ENCODE results near the gene TTC3.

TTC3 gene

DNA sequence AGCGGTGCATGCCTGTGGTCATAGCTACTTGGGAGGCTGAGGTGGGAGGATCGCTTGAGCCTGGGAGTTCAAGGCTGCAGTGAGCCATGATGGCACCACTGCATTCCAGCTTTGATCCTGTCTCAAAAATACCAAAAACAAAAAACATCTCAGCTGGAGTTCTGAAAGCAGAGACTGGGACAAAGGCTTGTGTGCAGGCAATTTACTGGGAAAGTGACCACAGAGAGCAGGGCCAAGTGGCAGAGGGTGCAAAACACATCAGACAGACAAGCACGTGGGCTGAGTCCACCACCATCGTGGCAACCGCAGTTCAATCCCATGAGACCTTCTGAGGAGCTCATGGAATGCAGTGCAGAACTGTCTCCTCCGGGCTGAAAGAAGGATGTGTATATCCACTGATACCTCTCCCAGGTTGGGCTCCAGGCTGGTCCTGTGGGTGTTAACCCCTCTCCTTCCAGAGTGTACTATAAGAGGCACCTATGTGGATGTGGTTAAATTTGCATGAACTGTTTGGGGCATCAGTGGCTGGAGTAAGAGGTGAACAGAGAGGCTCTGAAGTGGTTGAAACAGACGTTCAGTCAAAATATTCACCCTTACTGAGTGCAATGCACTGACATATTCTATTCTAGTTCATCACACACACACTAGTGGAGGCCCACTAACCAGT, 11.0 kb upstream of the TTC3 start:
- no peak overlapping the region for H3K4me3 ChIP-seq (ENCODE audit: low read depth, low read length)
- no peak overlapping the region for H3K27ac ChIP-seq
- in situ Hi-C loops (cut with HindIII; ENCODE audit: low pct_ligation_motif_present, low sequenced_read_pairs): no loop called here
- no peaks in the 10 kb centered on the region for H3K27me3 ChIP-seq (replicated peaks)
- DNase-seq: peak; percentile 67
- TF ChIP-seq, protein P1, sequence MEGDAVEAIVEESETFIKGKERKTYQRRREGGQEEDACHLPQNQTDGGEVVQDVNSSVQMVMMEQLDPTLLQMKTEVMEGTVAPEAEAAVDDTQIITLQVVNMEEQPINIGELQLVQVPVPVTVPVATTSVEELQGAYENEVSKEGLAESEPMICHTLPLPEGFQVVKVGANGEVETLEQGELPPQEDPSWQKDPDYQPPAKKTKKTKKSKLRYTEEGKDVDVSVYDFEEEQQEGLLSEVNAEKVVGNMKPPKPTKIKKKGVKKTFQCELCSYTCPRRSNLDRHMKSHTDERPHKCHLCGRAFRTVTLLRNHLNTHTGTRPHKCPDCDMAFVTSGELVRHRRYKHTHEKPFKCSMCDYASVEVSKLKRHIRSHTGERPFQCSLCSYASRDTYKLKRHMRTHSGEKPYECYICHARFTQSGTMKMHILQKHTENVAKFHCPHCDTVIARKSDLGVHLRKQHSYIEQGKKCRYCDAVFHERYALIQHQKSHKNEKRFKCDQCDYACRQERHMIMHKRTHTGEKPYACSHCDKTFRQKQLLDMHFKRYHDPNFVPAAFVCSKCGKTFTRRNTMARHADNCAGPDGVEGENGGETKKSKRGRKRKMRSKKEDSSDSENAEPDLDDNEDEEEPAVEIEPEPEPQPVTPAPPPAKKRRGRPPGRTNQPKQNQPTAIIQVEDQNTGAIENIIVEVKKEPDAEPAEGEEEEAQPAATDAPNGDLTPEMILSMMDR (IDR thresholded peaks at IDR 0.05; ENCODE audit: low read depth, low read length, missing control alignments): no peak
- no peaks in the 10 kb centered on the region for H3K36me3 ChIP-seq (replicated peaks)

DNA sequence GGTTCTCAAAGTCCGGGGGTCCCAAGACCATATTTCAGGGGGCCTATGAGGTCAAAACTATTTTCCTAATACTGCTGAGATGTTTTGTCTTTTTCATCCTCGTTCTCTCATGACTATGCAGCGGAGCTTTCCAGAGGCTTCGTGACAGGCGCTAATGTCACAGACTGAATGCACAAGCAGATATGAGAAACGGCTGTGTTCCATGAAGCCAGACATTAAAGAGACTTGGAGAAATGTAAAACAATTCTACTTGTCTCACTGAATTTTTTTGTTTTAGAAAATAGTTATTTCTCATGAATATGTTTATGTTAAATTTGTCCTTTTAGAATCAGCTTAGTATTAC, 10.5 kb upstream of the TTC3 start:
- in situ Hi-C loops (cut with HindIII; ENCODE audit: low pct_ligation_motif_present, low sequenced_read_pairs): no loop called here
- DNase-seq: no peak
- H3K27me3 ChIP-seq (replicated peaks): no peaks in the 10 kb centered on the region
- no peak overlapping the region for H3K4me3 ChIP-seq (ENCODE audit: low read depth, low read length)
- no peak overlapping the region for H3K27ac ChIP-seq
- no peaks in the 10 kb centered on the region for H3K36me3 ChIP-seq (replicated peaks)
- TF ChIP-seq, protein P1 (IDR thresholded peaks at IDR 0.05; ENCODE audit: low read depth, low read length, missing control alignments): no peak

- Histone ChIP-seq H3K4me3 (ENCODE audit: low read depth, low read length) (no peak overlapping the region), H3K27me3 (replicated peaks) (no peaks in the 10 kb centered on the region), H3K27ac (no peak overlapping the region), H3K36me3 (replicated peaks) (no peaks in the 10 kb centered on the region)
- TF ChIP-seq, protein P1 (IDR thresholded peaks at IDR 0.05; ENCODE audit: low read depth, low read length, missing control alignments): no peak
- in situ Hi-C loops (cut with HindIII; ENCODE audit: low pct_ligation_motif_present, low sequenced_read_pairs): no loop called here
- DNase-seq: no peak
These were observed 9.6 kb upstream of the TTC3 start for GRCh38 chr21:37063433-37063832.

- no peak overlapping the region for H3K4me3 ChIP-seq (ENCODE audit: low read depth, low read length)
- in situ Hi-C loops (cut with HindIII; ENCODE audit: low pct_ligation_motif_present, low sequenced_read_pairs): no loop called here
These were observed 8.2 kb upstream of the TTC3 start for GRCh38 chr21:37064841-37065240.

DNA sequence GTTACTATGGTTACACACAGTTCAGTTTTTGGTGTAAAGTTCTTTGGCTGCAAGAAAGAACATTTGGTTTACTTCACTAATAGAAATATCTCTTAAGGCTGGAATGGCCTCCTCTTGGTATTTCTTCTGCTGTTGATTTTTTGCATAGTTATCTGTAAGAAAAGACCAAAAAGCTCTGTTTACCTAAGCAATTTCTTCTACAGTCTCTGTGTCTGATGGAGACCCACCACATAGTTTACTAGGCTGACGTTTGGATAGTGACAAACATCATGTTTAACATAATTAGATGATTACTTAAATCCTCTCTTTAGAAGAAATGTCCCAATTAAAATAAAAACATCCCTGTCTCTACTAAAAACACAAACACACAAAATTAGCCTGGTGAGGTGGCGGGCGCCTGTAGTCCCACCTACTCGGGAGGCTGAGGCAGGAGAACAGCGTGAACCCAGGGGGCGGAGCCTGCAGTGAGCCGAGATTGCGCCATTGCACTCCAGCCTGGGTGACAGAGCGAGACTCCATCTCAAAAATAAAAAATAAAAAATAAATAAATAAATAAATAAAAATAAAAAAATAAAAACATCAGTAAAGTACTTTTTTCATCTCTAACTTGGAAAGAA, 7.4 kb upstream of the TTC3 start:
- no peak overlapping the region for H3K4me3 ChIP-seq (ENCODE audit: low read depth, low read length)

More at GRCh38 chr21:37064841-37065240, 8.2 kb upstream of the TTC3 start:
- no peak for DNase-seq
- TF ChIP-seq, protein P1 (IDR thresholded peaks at IDR 0.05; ENCODE audit: low read depth, low read length, missing control alignments): no peak
- Histone ChIP-seq H3K27me3 (replicated peaks) (no peaks in the 10 kb centered on the region), H3K27ac (no peak overlapping the region), H3K36me3 (replicated peaks) (no peaks in the 10 kb centered on the region)

More for the DNA sequence above, 7.4 kb upstream of the TTC3 start:
- in situ Hi-C loops (cut with HindIII; ENCODE audit: low pct_ligation_motif_present, low sequenced_read_pairs): no loop called here
- DNase-seq: no peak
- Histone ChIP-seq H3K27me3 (replicated peaks) (no peaks in the 10 kb centered on the region), H3K27ac (no peak overlapping the region), H3K36me3 (replicated peaks) (no peaks in the 10 kb centered on the region)
- TF ChIP-seq, protein P1 (IDR thresholded peaks at IDR 0.05; ENCODE audit: low read depth, low read length, missing control alignments): no peak

Measured in brain microvascular endothelial cell (primary cell).